ENCODE results near the gene TRAPPC2B. TPM values are rescaled to one million over a fixed set of nuclear protein-coding genes. Genes with fewer than 3 reads are reported as not detected.

The TRAPPC2B gene
- total RNA-seq, 1 experiment from 2014 or later: 16.8 TPM

DNA sequence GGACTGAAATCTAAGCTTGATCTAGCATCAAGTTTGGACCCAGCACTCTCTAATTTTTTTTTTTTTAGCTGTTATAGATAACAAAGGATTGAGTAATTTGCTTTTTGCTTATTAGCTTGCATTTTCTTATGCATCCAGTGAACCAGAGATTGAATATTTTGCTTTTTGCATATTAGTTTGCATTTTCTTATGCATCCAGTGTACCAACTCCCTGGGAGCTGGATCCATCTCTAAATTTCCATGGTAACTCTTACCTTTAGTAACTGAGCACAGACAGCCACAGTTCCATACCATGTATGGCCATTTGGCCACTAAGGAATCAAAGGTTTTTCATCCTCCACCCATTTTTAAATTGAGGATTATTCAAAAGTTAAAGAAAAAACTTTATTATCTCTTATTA is 17.6 kb downstream of the TRAPPC2B start:
- Histone ChIP-seq H3K27ac (ENCODE audit: low read depth, low read length, poor library complexity, severe bottlenecking) (no peak overlapping the region), H3K27me3 (replicated peaks; ENCODE audit: insufficient read depth, low read depth, low read length, poor library complexity) (no peaks in the 10 kb centered on the region), H3K9me3 (ENCODE audit: low read depth, low read length, poor library complexity, severe bottlenecking) (peaks cover 20% of the 10 kb centered on the region), H3K4me1 (ENCODE audit: insufficient read depth, low read length, poor library complexity, severe bottlenecking) (no peaks in the 10 kb centered on the region), H3K4me3 (ENCODE audit: low read depth, low read length, poor library complexity, severe bottlenecking) (no peak overlapping the region), H3K36me3 (ENCODE audit: insufficient read depth, low read length, poor library complexity, severe bottlenecking) (peaks cover 16% of the 10 kb centered on the region)
- POLR2A ChIA-PET (ENCODE audit: low non-redundant PET): interaction anchor here (0.6 kb wide), 1 partner anchor 30 kb away, joined by 3 read pairs; the partner anchor contains the start of gene ZNF304
- intact Hi-C loops (cut with micrococcal nuclease; ENCODE audit: unreplicated experiment): no loop called here
- no peak for TF ChIP-seq EZH2 (IDR thresholded peaks at IDR 0.05; ENCODE audit: borderline replicate concordance, low read depth, low read length, poor library complexity, severe bottlenecking)
- TF ChIP-seq, protein P1, sequence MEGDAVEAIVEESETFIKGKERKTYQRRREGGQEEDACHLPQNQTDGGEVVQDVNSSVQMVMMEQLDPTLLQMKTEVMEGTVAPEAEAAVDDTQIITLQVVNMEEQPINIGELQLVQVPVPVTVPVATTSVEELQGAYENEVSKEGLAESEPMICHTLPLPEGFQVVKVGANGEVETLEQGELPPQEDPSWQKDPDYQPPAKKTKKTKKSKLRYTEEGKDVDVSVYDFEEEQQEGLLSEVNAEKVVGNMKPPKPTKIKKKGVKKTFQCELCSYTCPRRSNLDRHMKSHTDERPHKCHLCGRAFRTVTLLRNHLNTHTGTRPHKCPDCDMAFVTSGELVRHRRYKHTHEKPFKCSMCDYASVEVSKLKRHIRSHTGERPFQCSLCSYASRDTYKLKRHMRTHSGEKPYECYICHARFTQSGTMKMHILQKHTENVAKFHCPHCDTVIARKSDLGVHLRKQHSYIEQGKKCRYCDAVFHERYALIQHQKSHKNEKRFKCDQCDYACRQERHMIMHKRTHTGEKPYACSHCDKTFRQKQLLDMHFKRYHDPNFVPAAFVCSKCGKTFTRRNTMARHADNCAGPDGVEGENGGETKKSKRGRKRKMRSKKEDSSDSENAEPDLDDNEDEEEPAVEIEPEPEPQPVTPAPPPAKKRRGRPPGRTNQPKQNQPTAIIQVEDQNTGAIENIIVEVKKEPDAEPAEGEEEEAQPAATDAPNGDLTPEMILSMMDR (conservative IDR thresholded peaks at IDR 0.05; ENCODE audit: low read depth, low read length): no peak
- no peak for DNase-seq (ENCODE audit: low spot score)
- BruUV-seq (replicated peaks): no TSS peak
- CTCF ChIA-PET: no interaction called here

DNA sequence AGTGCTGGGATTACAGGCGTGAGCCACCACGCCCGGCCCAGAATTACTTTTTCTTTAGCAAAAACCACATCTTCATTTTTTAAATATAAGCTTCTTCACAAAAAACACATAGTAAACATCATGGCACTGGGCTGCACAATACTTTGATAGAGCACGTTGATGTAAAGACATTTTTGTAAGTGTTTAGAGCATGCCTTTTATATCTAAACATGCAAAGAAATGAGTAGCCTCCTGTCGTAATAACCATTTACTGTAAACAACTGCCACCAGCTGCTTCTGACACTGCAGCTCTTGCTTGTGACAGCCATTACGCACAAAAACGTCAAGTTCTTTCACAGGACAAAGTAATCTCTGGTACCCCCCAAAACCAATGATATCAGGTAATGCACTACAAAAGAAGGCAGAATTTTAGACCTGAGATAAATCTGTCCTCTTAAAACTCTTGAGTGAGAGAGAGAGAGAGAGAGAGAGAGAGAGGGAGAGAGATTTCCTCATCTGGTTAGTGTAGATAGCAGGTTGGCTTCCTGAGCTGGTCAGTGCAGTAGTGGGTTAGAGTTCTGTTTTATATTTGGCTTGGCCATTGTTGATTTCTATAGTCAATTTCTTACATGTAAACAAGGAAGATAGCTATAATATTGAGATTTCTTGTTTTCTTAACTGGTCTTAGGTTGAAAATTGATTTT is 19.6 kb downstream of the TRAPPC2B start:
- Histone ChIP-seq H3K36me3 (ENCODE audit: insufficient read depth, low read length, poor library complexity, severe bottlenecking) (peaks cover 6% of the 10 kb centered on the region), H3K4me3 (ENCODE audit: low read depth, low read length, poor library complexity, severe bottlenecking) (no peak overlapping the region), H3K9me3 (ENCODE audit: low read depth, low read length, poor library complexity, severe bottlenecking) (peaks cover 7% of the 10 kb centered on the region), H3K27me3 (replicated peaks; ENCODE audit: insufficient read depth, low read depth, low read length, poor library complexity) (no peaks in the 10 kb centered on the region), H3K27ac (ENCODE audit: low read depth, low read length, poor library complexity, severe bottlenecking) (no peak overlapping the region), H3K4me1 (ENCODE audit: insufficient read depth, low read length, poor library complexity, severe bottlenecking) (no peaks in the 10 kb centered on the region)
- DNase-seq (ENCODE audit: low spot score): no peak
- intact Hi-C loops (cut with micrococcal nuclease; ENCODE audit: unreplicated experiment): no loop called here
- no peak for TF ChIP-seq EZH2 (IDR thresholded peaks at IDR 0.05; ENCODE audit: borderline replicate concordance, low read depth, low read length, poor library complexity, severe bottlenecking)
- TF ChIP-seq, protein P1 (conservative IDR thresholded peaks at IDR 0.05; ENCODE audit: low read depth, low read length): no peak
- CTCF ChIA-PET: no interaction called here
- no TSS peak for BruUV-seq (replicated peaks)
- POLR2A ChIA-PET (ENCODE audit: low non-redundant PET): no interaction called here

DNA sequence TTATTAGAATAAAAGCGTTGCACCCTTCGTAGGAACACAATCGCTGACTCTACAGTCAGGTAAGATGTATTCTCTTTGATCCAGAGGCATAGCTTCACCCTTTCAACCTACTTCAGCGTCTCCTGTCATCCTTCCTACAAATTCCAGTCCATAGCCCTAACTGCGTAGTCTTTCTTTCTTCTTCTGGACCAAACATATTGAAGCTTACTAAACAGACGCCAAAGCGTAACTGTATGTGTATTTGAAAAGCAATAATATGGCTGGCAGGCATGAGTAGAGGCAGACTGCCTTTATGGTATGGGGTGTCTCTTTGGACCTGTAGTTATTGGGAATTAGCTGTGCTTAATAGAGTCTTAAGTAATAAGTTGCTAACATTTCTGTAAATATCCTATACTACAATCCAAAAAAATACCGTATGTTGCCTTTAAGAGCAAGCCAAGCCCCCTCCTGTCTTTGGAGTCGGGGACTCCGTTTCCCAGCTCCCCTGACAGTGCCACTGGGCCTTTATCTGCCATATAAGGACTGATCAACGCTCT is 25.9 kb downstream of the TRAPPC2B start:
- DNase-seq (ENCODE audit: low spot score): no peak
- CTCF ChIA-PET: interaction anchor here (0.6 to 1.4 kb wide), 3 partner anchors 22 to 288 kb away, joined by 3 to 4 read pairs (median 3); partner anchors contain the start of genes TRAPPC2B and ZNF547
- intact Hi-C loops (cut with micrococcal nuclease; ENCODE audit: unreplicated experiment): loop anchor here (2.0 kb wide), 1 partner anchor 26 kb away; the partner anchor contains the start of genes TRAPPC2B and ZNF547
- POLR2A ChIA-PET (ENCODE audit: low non-redundant PET): no interaction called here
- Histone ChIP-seq H3K4me3 (ENCODE audit: low read depth, low read length, poor library complexity, severe bottlenecking) (peak overlapping the region; percentile 74), H3K9me3 (ENCODE audit: low read depth, low read length, poor library complexity, severe bottlenecking) (no peaks in the 10 kb centered on the region), H3K4me1 (ENCODE audit: insufficient read depth, low read length, poor library complexity, severe bottlenecking) (no peaks in the 10 kb centered on the region), H3K27ac (ENCODE audit: low read depth, low read length, poor library complexity, severe bottlenecking) (peak overlapping the region; percentile 91), H3K36me3 (ENCODE audit: insufficient read depth, low read length, poor library complexity, severe bottlenecking) (peaks cover 5% of the 10 kb centered on the region), H3K27me3 (replicated peaks; ENCODE audit: insufficient read depth, low read depth, low read length, poor library complexity) (no peaks in the 10 kb centered on the region)
- TF ChIP-seq, protein P1 (conservative IDR thresholded peaks at IDR 0.05; ENCODE audit: low read depth, low read length): no peak
- TF ChIP-seq EZH2 (IDR thresholded peaks at IDR 0.05; ENCODE audit: borderline replicate concordance, low read depth, low read length, poor library complexity, severe bottlenecking): no peak
- no TSS peak for BruUV-seq (replicated peaks)
